ENCODE measurements around the gene CLDN10. TPM values are rescaled to one million over a fixed set of nuclear protein-coding genes. Genes with fewer than 3 reads are reported as not detected.

CLDN10 gene
- total RNA-seq, 1 experiment from 2014 or later, result not detected

DNA sequence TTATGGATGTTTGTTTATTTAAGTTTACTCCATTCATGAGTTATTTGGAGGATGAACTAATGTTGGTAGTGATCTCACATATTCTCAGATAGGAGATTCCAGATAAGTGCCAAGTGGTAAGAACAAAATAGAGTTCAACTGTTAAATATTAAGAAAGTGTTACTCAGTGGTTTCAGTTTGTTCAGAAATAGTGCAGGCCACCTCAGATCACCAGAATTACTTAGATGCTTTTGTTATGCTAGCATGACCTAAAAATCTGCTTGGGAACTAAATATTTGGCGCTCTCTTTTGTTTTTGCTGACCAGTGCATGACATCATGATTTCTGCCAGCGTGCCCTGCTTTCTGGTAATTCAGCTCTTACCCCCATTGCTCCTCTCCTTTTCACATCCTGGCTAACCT lies 15.6 kb downstream of the CLDN10 start:
- H3K9me3 ChIP-seq (ENCODE audit: low read length), result no peaks in the 10 kb centered on the region
- no peak overlapping the region for H3K9ac ChIP-seq (ENCODE audit: low read length)
- H3K79me2 ChIP-seq (ENCODE audit: low read length), result no peaks in the 10 kb centered on the region
- no peak for ATAC-seq
- BruUV-seq (replicated peaks), result no TSS peak
- H3K27me3 ChIP-seq (ENCODE audit: low read length), result no peaks in the 10 kb centered on the region
- TF ChIP-seq EZH2phosphoT487 (IDR thresholded peaks at IDR 0.05; ENCODE audit: borderline replicate concordance, low read length) (no peak), EZH2 (IDR thresholded peaks at IDR 0.05; ENCODE audit: low read length, unreplicated experiment) (no peak)
- TF ChIP-seq, protein P1, sequence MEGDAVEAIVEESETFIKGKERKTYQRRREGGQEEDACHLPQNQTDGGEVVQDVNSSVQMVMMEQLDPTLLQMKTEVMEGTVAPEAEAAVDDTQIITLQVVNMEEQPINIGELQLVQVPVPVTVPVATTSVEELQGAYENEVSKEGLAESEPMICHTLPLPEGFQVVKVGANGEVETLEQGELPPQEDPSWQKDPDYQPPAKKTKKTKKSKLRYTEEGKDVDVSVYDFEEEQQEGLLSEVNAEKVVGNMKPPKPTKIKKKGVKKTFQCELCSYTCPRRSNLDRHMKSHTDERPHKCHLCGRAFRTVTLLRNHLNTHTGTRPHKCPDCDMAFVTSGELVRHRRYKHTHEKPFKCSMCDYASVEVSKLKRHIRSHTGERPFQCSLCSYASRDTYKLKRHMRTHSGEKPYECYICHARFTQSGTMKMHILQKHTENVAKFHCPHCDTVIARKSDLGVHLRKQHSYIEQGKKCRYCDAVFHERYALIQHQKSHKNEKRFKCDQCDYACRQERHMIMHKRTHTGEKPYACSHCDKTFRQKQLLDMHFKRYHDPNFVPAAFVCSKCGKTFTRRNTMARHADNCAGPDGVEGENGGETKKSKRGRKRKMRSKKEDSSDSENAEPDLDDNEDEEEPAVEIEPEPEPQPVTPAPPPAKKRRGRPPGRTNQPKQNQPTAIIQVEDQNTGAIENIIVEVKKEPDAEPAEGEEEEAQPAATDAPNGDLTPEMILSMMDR (conservative IDR thresholded peaks at IDR 0.05; ENCODE audit: low read depth, low read length), result no peak
- no peak overlapping the region for H3K4me2 ChIP-seq (ENCODE audit: low read length)
- no peaks in the 10 kb centered on the region for H3K9me2 ChIP-seq (replicated peaks; ENCODE audit: low read length)
- intact Hi-C loops (cut with micrococcal nuclease), result no loop called here
- no peak overlapping the region for H2AFZ ChIP-seq (ENCODE audit: low read length)
- CTCF ChIA-PET, result no interaction called here
- no peaks in the 10 kb centered on the region for H4K20me1 ChIP-seq (ENCODE audit: low read length)
- H3K4me3 ChIP-seq (ENCODE audit: low read length), result no peak overlapping the region
- H3K4me1 ChIP-seq (ENCODE audit: insufficient read depth, low read length), result peaks cover 7% of the 10 kb centered on the region; the same call in 1 of the 2 replicates
- no peaks in the 10 kb centered on the region for H3K36me3 ChIP-seq (ENCODE audit: low read depth, low read length)
- H3F3A ChIP-seq (ENCODE audit: low read length, unreplicated experiment), result no peaks in the 10 kb centered on the region
- no peak for DNase-seq
- POLR2A ChIA-PET (ENCODE audit: unreplicated experiment), result no interaction called here
- H3K27ac ChIP-seq (ENCODE audit: low read length), result no peak overlapping the region

DNA sequence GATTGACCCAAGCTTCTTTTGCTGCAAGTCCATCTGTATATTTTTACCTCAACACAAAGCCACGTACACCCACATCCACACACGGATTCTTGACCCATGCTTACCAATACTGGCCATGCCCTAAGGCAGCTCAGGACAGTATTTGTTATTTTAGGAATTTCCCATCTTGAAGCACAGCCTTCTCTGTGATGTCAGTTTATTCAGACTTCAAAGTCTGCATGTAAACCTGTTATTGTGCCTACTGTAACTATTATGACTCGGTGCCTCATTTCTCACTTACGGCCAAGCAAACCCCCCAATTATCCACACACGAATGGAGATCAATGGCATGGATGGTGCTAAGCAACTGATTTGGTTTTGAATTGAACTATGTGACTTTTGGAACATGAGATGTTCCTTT lies 17.5 kb downstream of the CLDN10 start:
- intact Hi-C loops (cut with micrococcal nuclease), result no loop called here
- Histone ChIP-seq H3K27ac (ENCODE audit: low read length) (no peak overlapping the region), H4K20me1 (ENCODE audit: low read length) (no peaks in the 10 kb centered on the region), H3F3A (ENCODE audit: low read length, unreplicated experiment) (no peaks in the 10 kb centered on the region), H3K4me2 (ENCODE audit: low read length) (no peak overlapping the region), H3K79me2 (ENCODE audit: low read length) (no peaks in the 10 kb centered on the region), H3K9me2 (replicated peaks; ENCODE audit: low read length) (no peaks in the 10 kb centered on the region), H3K9me3 (ENCODE audit: low read length) (no peaks in the 10 kb centered on the region), H3K9ac (ENCODE audit: low read length) (no peak overlapping the region), H2AFZ (ENCODE audit: low read length) (no peak overlapping the region), H3K4me1 (ENCODE audit: insufficient read depth, low read length) (peaks cover 4% of the 10 kb centered on the region; the same call in 1 of the 2 replicates), H3K27me3 (ENCODE audit: low read length) (no peaks in the 10 kb centered on the region), H3K36me3 (ENCODE audit: low read depth, low read length) (no peaks in the 10 kb centered on the region), H3K4me3 (ENCODE audit: low read length) (no peak overlapping the region)
- no peak for DNase-seq
- ChIA-PET POLR2A (ENCODE audit: unreplicated experiment) (no interaction called here), CTCF (no interaction called here)
- no peak for ATAC-seq
- BruUV-seq (replicated peaks), result no TSS peak
- TF ChIP-seq, protein P1 (conservative IDR thresholded peaks at IDR 0.05; ENCODE audit: low read depth, low read length), result no peak
- TF ChIP-seq EZH2phosphoT487 (IDR thresholded peaks at IDR 0.05; ENCODE audit: borderline replicate concordance, low read length) (no peak), EZH2 (IDR thresholded peaks at IDR 0.05; ENCODE audit: low read length, unreplicated experiment) (no peak)

DNA sequence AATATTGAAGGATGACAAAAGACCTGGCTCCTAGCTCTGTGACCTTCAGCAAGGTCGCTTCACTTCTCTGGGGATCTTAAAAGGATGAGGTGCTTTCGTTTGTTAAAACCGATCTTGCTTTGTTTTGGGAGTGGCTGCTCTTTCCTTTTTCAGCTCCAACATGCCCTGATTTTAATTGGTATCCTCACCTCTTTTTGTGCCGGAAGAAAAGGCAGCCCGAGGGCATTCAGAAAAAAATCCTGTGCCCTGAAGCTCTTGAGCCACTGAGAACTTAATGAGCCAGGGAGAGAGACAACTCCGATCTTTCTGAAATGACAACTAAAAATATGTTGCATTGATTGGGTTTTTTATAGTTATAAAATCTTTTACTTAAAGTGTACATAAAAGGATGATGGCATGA lies 19.4 kb downstream of the CLDN10 start:
- Histone ChIP-seq H3F3A (ENCODE audit: low read length, unreplicated experiment) (no peaks in the 10 kb centered on the region), H3K36me3 (ENCODE audit: low read depth, low read length) (no peaks in the 10 kb centered on the region), H3K4me3 (ENCODE audit: low read length) (no peak overlapping the region), H3K9me2 (replicated peaks; ENCODE audit: low read length) (no peaks in the 10 kb centered on the region), H3K27me3 (ENCODE audit: low read length) (no peaks in the 10 kb centered on the region), H3K4me2 (ENCODE audit: low read length) (no peak overlapping the region), H3K9me3 (ENCODE audit: low read length) (no peaks in the 10 kb centered on the region), H3K27ac (ENCODE audit: low read length) (no peak overlapping the region), H4K20me1 (ENCODE audit: low read length) (no peaks in the 10 kb centered on the region), H3K9ac (ENCODE audit: low read length) (no peak overlapping the region), H3K4me1 (ENCODE audit: insufficient read depth, low read length) (no peaks in the 10 kb centered on the region), H2AFZ (ENCODE audit: low read length) (no peak overlapping the region), H3K79me2 (ENCODE audit: low read length) (no peaks in the 10 kb centered on the region)
- intact Hi-C loops (cut with micrococcal nuclease), result no loop called here
- ChIA-PET POLR2A (ENCODE audit: unreplicated experiment) (no interaction called here), CTCF (no interaction called here)
- TF ChIP-seq, protein P1 (conservative IDR thresholded peaks at IDR 0.05; ENCODE audit: low read depth, low read length), result no peak
- TF ChIP-seq EZH2phosphoT487 (IDR thresholded peaks at IDR 0.05; ENCODE audit: borderline replicate concordance, low read length), result no peak
- TF ChIP-seq EZH2 (IDR thresholded peaks at IDR 0.05; ENCODE audit: low read length, unreplicated experiment), result no peak
- DNase-seq (no peak), ATAC-seq (no peak)
- no TSS peak for BruUV-seq (replicated peaks)

All from PC-3 (cell line).